ENCODE data around the gene DIP2C.
"Not testable (repeated sequence)": the region's sequence is repeated elsewhere in the genome, so short reads cannot be mapped to it uniquely, and the experiment has no call there.

Gene DIP2C

GRCh38 chr10:359093-359492 lies 330.4 kb downstream of the DIP2C start:
- DNase-seq (ENCODE audit: low read depth in 2 of 2) = no peak

GRCh38 chr10:357201-357950 lies 332.1 kb downstream of the DIP2C start:
- DNase-seq (ENCODE audit: low read depth in 2 of 2) = no peak

- DNase-seq (ENCODE audit: low read depth in 2 of 2) = no peak
Measured at GRCh38 chr10:356452-356851, 333.0 kb downstream of the DIP2C start.

- no peak for DNase-seq (ENCODE audit: low read depth in 2 of 2)
Measured at GRCh38 chr10:354901-355617, 334.4 kb downstream of the DIP2C start.

DNA sequence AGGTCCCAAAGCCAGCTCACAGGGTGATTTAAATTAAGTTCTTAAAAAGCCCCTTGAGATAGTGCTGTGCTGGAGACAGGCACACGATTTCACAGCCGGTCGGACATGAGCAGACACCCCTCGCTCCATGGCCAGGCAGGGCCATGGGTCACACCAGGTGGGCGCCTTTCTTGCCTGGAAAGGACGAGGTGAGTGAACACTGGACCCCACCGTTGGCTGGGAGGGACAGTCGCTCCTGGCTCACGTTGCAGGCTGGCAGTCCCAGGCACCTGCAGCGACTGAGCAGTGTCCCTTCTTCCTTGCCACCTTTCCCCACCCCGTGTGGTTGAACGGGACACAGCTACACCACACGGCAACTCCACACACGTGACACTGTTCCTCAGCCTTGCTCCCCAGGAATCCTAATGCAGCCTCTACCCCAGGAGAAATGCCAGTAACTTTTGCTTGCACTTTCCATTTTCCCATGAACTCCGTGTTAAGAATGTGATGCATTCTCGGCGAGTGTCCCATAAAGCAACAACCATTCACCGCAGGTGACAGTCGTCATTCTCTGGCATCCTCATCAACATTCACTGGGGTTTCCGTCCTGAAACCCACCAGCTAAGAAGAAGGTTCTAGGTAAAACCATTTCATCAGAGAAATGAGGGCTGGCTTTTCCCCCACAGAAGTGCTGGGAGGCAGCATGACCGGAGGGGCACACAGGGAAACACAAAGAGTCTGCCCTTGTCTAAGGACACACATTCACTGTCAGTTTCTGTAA lies 336.8 kb downstream of the DIP2C start:
- no peak for DNase-seq (ENCODE audit: low read depth in 2 of 2)

GRCh38 chr10:351770-352334 lies 337.6 kb downstream of the DIP2C start:
- DNase-seq (ENCODE audit: low read depth in 2 of 2) = no peak

DNA sequence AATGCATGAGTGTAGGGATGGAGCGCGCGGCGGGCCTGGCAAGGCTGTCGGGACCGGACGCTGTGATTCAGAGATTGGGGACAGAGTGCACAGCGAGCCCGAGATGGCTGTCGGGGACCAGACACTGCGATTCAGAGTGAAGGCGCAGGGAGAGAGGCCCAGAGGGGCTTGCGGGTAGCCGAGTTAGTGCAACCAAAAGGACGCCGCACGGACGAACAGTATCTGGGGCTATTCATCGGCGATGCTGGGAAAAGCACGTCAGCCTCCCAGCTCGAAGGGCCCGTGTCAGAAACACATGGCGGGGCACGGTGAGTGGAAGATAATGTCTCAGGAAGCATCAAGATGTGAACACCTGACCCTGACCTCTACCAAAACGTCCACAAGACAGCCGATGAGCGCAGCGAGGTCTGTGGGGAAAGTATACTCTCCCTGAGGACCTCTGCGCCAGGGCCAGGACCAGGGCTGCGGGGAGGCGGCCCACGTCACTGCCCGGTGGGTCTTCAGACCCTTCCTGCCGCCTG lies 338.4 kb downstream of the DIP2C start:
- no peak for DNase-seq (ENCODE audit: low read depth in 2 of 2)

DNA sequence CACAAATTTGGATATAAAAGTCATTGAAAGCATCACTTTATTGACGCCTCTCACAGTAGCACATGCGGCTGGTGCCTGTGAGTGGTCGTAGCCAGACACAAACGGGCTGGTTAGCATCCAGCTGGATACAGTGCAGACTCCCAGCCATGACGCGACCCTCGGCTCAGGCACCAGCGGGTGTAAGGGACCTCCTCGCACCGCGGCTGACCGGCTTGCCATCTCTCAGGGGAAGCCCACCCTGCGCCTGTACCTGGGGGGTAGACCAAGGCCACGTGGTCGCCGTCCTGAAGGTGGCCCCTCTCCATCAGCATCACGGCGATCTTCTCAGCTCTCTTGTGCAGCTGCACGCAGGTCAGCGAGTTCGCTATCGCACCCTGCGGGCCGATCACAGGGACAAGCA lies 340.4 kb downstream of the DIP2C start:
- no peak for DNase-seq (ENCODE audit: low read depth in 2 of 2)

DNA sequence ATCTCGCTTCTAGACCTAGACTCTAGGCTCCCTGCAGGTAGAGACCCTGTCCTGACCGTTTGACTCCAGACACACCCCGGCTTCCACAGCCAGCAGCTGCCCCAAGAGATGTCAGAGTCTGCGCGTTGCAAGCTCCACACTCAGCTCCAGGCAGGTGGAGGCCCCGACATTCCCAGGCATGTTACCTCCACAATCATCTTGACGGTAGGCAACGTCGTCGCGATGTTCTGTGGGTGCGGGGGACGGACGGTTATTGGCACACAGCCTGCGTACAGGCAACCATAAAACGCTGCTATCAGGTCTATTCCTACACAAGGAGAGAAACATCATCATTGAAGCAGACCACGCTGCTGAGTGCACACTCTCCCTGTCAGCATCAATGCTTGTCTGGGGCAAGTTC lies 341.0 kb downstream of the DIP2C start:
- DNase-seq (ENCODE audit: low read depth in 2 of 2) = no peak

- DNase-seq (ENCODE audit: low read depth in 2 of 2) = not testable (repeated sequence)
Measured at GRCh38 chr10:347774-348173, 341.7 kb downstream of the DIP2C start.

- DNase-seq (ENCODE audit: low read depth in 2 of 2) = not testable (repeated sequence)
Measured at GRCh38 chr10:347190-347589, 342.3 kb downstream of the DIP2C start.

DNA sequence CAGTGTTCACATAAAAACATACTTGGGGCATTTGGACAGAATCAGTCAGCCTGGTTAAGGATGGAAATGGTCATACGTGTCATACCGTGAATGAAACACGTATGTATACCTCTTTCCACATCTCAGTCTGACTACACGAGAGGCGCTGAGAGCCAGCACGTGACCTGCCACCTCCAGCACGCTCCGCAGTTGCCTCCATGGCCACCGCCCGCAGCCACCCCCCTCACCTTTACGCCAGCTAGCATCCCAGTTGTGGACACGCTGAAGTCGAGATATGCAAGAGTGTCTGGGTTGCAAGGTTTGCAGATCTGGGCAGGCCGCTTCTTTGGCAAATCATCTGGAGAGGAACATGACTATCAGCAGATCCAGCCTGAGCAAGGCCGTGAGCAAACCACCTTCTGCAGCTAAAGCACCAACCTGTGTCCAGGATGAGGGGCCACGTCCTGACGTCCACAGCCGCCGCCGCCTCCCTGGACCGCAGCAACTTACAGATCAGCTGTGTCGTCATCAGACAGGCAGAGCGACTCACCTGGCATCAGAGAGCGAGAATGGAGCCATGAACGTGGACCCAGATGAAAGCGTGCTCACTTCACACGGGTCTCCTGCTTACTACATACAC lies 344.8 kb downstream of the DIP2C start:
- no peak for DNase-seq (ENCODE audit: low read depth in 2 of 2)

DNA sequence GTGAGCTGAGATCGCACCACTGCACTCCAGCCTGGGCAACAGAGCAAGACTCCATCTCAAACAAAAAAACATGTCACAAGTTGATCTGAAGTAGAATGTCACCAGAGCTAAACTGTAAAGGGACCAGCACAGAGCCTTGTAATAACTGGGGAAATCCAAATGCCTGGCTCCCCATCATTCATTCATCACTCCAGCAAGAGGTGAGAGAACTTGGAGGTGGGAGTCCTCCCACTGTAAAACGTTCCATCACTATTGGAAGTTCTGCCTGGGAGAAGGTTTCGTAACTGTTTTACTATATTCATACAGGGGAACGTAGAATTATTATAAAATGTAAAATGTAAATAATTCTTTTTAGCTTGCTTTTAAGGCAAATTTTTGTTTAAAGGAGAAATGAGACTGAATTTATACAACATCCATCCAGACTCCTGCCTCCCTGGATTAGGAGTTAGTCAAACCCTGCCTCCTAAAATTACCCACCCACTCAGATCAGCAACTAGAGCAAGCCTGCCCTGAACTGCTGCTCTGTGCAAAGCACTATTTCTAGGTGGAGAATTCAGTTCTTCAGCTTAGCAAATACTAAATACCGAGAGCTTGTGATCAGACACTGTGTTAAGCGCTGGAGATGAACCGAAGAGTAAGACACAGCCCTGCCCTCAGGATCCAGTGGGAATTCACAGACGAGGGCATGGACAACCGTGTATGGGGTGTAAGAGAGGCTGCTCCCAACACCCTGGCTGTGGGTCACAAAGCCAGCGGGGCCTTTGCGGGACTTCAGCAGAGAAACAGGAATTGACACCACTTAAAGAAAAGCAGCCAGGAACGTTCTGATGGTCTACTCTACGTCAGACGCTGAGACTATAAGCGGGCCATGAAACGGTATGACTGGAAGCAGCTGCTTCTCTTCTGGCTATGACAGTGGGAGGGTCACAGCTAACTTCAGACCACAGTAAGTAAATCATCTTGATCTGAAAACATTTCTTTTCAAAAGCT lies 345.9 kb downstream of the DIP2C start:
- no peak for DNase-seq (ENCODE audit: low read depth in 2 of 2)

DNA sequence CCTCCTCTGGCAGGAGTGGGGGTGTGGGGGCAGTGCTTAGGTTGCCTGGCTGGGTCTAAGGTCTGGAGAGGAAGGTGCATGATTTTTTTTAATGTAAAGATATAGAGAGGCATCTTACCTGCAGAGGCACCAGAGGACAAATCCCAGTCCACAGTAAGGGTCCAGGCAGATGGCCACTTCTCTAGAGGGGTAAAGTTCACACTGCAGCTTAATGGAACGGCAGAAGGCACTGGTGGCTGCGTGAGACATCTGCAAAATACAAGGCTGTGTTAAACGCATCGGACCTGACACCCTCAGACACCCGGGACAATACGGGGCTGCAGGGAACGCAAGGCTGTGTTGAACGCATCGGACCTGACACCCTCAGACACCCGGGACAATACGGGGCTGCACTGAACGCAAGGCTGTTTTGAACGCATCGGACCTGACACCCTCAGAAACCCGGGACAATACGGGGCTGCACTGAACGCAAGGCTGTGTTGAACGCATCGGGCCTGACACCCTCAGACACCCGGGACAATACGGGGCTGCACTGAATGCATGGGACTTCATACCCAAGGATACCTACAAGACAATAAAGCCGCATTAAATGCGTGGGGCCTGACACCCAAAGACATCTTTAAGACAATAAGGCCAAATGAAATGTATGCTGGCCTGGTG lies 348.3 kb downstream of the DIP2C start:
- no peak for DNase-seq (ENCODE audit: low read depth in 2 of 2)

DNA sequence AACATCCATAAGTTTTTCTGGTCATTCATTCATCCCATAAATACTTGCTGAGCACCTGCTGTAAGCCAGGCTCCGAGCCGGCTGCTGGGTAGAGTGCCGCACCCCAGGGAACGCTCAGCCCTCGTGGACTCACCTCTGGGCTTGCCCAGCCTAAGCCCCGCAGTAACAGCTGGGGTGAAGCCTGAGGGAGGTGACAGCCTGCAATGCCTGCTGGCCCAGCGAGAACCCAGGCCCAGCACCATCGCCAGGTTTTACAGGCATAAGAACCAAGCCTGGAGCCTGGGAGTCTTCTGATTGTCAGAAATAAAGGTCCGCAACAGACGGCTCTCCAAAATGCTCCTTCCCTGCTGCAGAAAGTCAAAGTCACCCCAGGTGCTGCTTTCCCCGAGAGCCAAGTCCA lies 348.8 kb downstream of the DIP2C start:
- DNase-seq (ENCODE audit: low read depth in 2 of 2) = no peak

GRCh38 chr10:339038-339391 lies 350.5 kb downstream of the DIP2C start:
- DNase-seq (ENCODE audit: low read depth in 2 of 2) = no peak

- no peak for DNase-seq (ENCODE audit: low read depth in 2 of 2)
Measured at GRCh38 chr10:338171-339037, 351.1 kb downstream of the DIP2C start.

GRCh38 chr10:336247-336646 lies 353.2 kb downstream of the DIP2C start:
- no peak for DNase-seq (ENCODE audit: low read depth in 2 of 2)

Measured in stimulated activated CD4-positive, alpha-beta T cell treated with anti-CD3 and anti-CD28 coated beads, Interleukin-15, amount 100 ng/mL, for 48 hours (primary cell).